ENCODE data around the gene CYBA.

DNA sequence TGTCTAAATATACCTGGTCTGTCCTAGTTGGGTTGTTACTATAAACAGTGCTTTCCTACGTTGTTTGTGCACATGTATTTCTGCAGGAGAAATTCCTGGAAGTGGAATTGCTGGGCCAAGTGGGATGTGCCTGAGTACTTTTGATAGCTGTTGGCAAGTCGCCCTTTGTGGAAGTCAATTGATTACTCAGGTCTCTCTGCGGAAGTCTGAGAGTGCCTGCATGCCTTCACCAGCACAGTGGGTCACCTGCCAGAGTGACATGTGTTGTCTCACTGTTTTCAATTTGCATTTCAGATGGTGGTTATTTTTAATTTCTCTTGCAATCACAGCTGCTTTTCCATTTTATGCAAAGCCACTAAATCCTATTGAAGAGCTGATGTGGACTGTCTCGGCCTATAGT, 14.3 kb upstream of the CYBA start:
- TF ChIP-seq, protein P1, sequence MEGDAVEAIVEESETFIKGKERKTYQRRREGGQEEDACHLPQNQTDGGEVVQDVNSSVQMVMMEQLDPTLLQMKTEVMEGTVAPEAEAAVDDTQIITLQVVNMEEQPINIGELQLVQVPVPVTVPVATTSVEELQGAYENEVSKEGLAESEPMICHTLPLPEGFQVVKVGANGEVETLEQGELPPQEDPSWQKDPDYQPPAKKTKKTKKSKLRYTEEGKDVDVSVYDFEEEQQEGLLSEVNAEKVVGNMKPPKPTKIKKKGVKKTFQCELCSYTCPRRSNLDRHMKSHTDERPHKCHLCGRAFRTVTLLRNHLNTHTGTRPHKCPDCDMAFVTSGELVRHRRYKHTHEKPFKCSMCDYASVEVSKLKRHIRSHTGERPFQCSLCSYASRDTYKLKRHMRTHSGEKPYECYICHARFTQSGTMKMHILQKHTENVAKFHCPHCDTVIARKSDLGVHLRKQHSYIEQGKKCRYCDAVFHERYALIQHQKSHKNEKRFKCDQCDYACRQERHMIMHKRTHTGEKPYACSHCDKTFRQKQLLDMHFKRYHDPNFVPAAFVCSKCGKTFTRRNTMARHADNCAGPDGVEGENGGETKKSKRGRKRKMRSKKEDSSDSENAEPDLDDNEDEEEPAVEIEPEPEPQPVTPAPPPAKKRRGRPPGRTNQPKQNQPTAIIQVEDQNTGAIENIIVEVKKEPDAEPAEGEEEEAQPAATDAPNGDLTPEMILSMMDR (conservative IDR thresholded peaks at IDR 0.05; ENCODE audit: low read depth, low read length), result no peak
- TF ChIP-seq MAZ (IDR thresholded peaks at IDR 0.05; ENCODE audit: borderline replicate concordance, low read depth, low read length) (no peak), SMC3 (IDR thresholded peaks at IDR 0.05; ENCODE audit: low read depth, low read length) (no peak), POLR2A (IDR thresholded peaks at IDR 0.05; ENCODE audit: low read depth, low read length) (no peak), NFE2L2 (IDR thresholded peaks at IDR 0.05; ENCODE audit: low read depth, low read length) (no peak), RAD21 (IDR thresholded peaks at IDR 0.05; ENCODE audit: low read length) (no peak), CEBPB (IDR thresholded peaks at IDR 0.05; ENCODE audit: low read depth, low read length) (no peak)

All from IMR-90 (cell line).